RWPE2 (cell line): ENCODE data around the gene SLC8B1.

ENCODE experiments used
- ATAC-seq: fragments of 200-7000 bp; cut with Tn5 transposase; 3 replicates; pipeline ENCODE4 v1.9.1; 2021; ENCODE audit warnings: low read depth
- DNase-seq: peaks from one replicate; pipeline ENCODE4 v3.0.0-alpha.2; 2020; ENCODE audit warnings: low spot score
- H3K27ac ChIP-seq: fragments of 450-650 bp; 2 replicates; pipeline ENCODE4 v1.5.1; 2017; ENCODE audit warnings: mild to moderate bottlenecking; ENCODE audit not compliant: poor library complexity, severe bottlenecking
- H3K27me3 ChIP-seq: fragments of 250-450 bp; sonication (Bioruptor Pico); 2 replicates; pipeline ENCODE4 v1.5.1; 2021; ENCODE audit warnings: mild to moderate bottlenecking, moderate library complexity; ENCODE audit not compliant: insufficient read depth, poor library complexity, severe bottlenecking
- H3K36me3 ChIP-seq: fragments of 250-450 bp; sonication (Bioruptor Pico); 2 replicates; pipeline ENCODE4 v1.5.1; 2020; ENCODE audit warnings: low read depth, mild to moderate bottlenecking, moderate library complexity
- H3K4me1 ChIP-seq: fragments of 250-450 bp; sonication (Bioruptor Pico); 2 replicates; pipeline ENCODE4 v1.5.1; 2021; ENCODE audit warnings: mild to moderate bottlenecking, moderate library complexity; ENCODE audit not compliant: insufficient read depth, poor library complexity, severe bottlenecking
- H3K4me3 ChIP-seq: fragments of 250-450 bp; sonication (Bioruptor Pico); 2 replicates; pipeline ENCODE4 v1.5.1; 2021; ENCODE audit warnings: mild to moderate bottlenecking, moderate library complexity; ENCODE audit not compliant: severe bottlenecking
- H3K9me3 ChIP-seq: fragments of 250-450 bp; sonication (Bioruptor Pico); 2 replicates; pipeline ENCODE4 v1.5.1; 2021; ENCODE audit warnings: mild to moderate bottlenecking, moderate library complexity; ENCODE audit not compliant: severe bottlenecking
- TF ChIP-seq, protein P1 (sequence below): fragments of 450-650 bp; IDR thresholded peaks from one replicate; pipeline ENCODE4 v1.5.1; 2017; ENCODE audit warnings: mild to moderate bottlenecking, moderate library complexity; ENCODE audit not compliant: poor library complexity, severe bottlenecking

SLC8B1 gene

GRCh38 chr12:113292091-113292490, 42.8 kb downstream of the SLC8B1 start:
- TF ChIP-seq, protein P1, sequence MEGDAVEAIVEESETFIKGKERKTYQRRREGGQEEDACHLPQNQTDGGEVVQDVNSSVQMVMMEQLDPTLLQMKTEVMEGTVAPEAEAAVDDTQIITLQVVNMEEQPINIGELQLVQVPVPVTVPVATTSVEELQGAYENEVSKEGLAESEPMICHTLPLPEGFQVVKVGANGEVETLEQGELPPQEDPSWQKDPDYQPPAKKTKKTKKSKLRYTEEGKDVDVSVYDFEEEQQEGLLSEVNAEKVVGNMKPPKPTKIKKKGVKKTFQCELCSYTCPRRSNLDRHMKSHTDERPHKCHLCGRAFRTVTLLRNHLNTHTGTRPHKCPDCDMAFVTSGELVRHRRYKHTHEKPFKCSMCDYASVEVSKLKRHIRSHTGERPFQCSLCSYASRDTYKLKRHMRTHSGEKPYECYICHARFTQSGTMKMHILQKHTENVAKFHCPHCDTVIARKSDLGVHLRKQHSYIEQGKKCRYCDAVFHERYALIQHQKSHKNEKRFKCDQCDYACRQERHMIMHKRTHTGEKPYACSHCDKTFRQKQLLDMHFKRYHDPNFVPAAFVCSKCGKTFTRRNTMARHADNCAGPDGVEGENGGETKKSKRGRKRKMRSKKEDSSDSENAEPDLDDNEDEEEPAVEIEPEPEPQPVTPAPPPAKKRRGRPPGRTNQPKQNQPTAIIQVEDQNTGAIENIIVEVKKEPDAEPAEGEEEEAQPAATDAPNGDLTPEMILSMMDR = no peak
- ATAC-seq (no peak), DNase-seq (no peak)
- Histone ChIP-seq H3K9me3 (no peaks in the 10 kb centered on the region), H3K36me3 (peaks cover 68% of the 10 kb centered on the region), H3K27ac (no peak overlapping the region), H3K4me3 (no peak overlapping the region), H3K4me1 (no peaks in the 10 kb centered on the region), H3K27me3 (no peaks in the 10 kb centered on the region)

GRCh38 chr12:113291586-113291985, 43.3 kb downstream of the SLC8B1 start:
- peaks cover 68% of the 10 kb centered on the region for H3K36me3 ChIP-seq
- DNase-seq (no peak), ATAC-seq (no peak)
- H3K4me1 ChIP-seq = no peaks in the 10 kb centered on the region
- H3K4me3 ChIP-seq = no peak overlapping the region
- H3K27ac ChIP-seq = no peak overlapping the region
- no peaks in the 10 kb centered on the region for H3K27me3 ChIP-seq
- TF ChIP-seq, protein P1 = no peak
- H3K9me3 ChIP-seq = no peaks in the 10 kb centered on the region

- no peak for DNase-seq
- H3K4me3 ChIP-seq = no peak overlapping the region
- H3K9me3 ChIP-seq = no peaks in the 10 kb centered on the region
- H3K27ac ChIP-seq = no peak overlapping the region
- H3K36me3 ChIP-seq = peaks cover 64% of the 10 kb centered on the region
- TF ChIP-seq, protein P1 = no peak
- H3K27me3 ChIP-seq = no peaks in the 10 kb centered on the region
- no peak for ATAC-seq
- no peaks in the 10 kb centered on the region for H3K4me1 ChIP-seq
Measured at GRCh38 chr12:113290506-113290905, 44.4 kb downstream of the SLC8B1 start.

DNA sequence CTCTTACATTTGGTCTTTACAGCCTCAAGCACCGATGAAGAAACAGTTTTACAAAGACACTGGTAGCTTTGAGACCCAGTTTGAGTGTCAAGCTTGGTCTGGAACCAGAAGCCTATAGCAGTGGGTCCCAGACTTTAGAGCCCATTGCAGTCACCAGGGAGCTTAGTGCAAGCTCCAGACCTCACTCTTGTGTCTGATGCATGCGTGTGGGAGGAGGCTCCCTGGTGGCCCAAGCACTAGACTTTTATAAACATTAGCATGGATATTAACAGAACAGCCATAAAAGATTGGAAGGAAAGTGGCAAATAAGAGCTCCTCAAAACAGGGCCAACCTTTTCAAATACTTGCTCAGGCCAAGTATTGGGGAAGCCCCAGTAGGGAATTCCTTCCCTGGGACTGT, 45.5 kb downstream of the SLC8B1 start:
- Histone ChIP-seq H3K4me3 (no peak overlapping the region), H3K9me3 (no peaks in the 10 kb centered on the region), H3K27ac (no peak overlapping the region), H3K36me3 (peaks cover 69% of the 10 kb centered on the region), H3K4me1 (no peaks in the 10 kb centered on the region), H3K27me3 (no peaks in the 10 kb centered on the region)
- no peak for ATAC-seq
- DNase-seq = no peak
- TF ChIP-seq, protein P1 = no peak

- DNase-seq (no peak), ATAC-seq (no peak)
- Histone ChIP-seq H3K9me3 (no peaks in the 10 kb centered on the region), H3K27me3 (no peaks in the 10 kb centered on the region), H3K36me3 (peaks cover 70% of the 10 kb centered on the region), H3K27ac (no peak overlapping the region), H3K4me1 (no peaks in the 10 kb centered on the region), H3K4me3 (no peak overlapping the region)
- TF ChIP-seq, protein P1 = no peak
Measured at GRCh38 chr12:113287899-113288282, 47.0 kb downstream of the SLC8B1 start.
